ENCODE data around the gene CTDP1. TPM values are rescaled to one million over a fixed set of nuclear protein-coding genes. Genes with fewer than 3 reads are reported as not detected.

Gene CTDP1
- total RNA-seq, 1 experiment from 2014 or later = 22.5 TPM

GRCh38 chr18:79760348-79760747, 80.7 kb downstream of the CTDP1 start:
- DNase-seq (ENCODE audit: low spot score) = no peak
- H3K9me3 ChIP-seq (ENCODE audit: low read depth, low read length, poor library complexity, severe bottlenecking) = no peaks in the 10 kb centered on the region
- H3K36me3 ChIP-seq (ENCODE audit: insufficient read depth, low read length, poor library complexity, severe bottlenecking) = no peaks in the 10 kb centered on the region
- no peak overlapping the region for H3K4me3 ChIP-seq (ENCODE audit: low read depth, low read length, poor library complexity, severe bottlenecking)
- ChIA-PET CTCF (no interaction called here), POLR2A (ENCODE audit: low non-redundant PET) (no interaction called here)
- BruUV-seq (replicated peaks) = no TSS peak
- no peak for TF ChIP-seq EZH2 (IDR thresholded peaks at IDR 0.05; ENCODE audit: borderline replicate concordance, low read depth, low read length, poor library complexity, severe bottlenecking)
- TF ChIP-seq CTCF (conservative IDR thresholded peaks at IDR 0.05; ENCODE audit: low read depth, low read length) = no peak
- intact Hi-C loops (cut with micrococcal nuclease; ENCODE audit: unreplicated experiment) = no loop called here
- no peaks in the 10 kb centered on the region for H3K27me3 ChIP-seq (replicated peaks; ENCODE audit: insufficient read depth, low read depth, low read length, poor library complexity)
- no peak overlapping the region for H3K27ac ChIP-seq (ENCODE audit: low read depth, low read length, poor library complexity, severe bottlenecking)
- no peaks in the 10 kb centered on the region for H3K4me1 ChIP-seq (ENCODE audit: insufficient read depth, low read length, poor library complexity, severe bottlenecking)

- CTCF ChIA-PET = no interaction called here
- Histone ChIP-seq H3K36me3 (ENCODE audit: insufficient read depth, low read length, poor library complexity, severe bottlenecking) (no peaks in the 10 kb centered on the region), H3K27me3 (replicated peaks; ENCODE audit: insufficient read depth, low read depth, low read length, poor library complexity) (no peaks in the 10 kb centered on the region), H3K4me3 (ENCODE audit: low read depth, low read length, poor library complexity, severe bottlenecking) (no peak overlapping the region), H3K27ac (ENCODE audit: low read depth, low read length, poor library complexity, severe bottlenecking) (no peak overlapping the region), H3K4me1 (ENCODE audit: insufficient read depth, low read length, poor library complexity, severe bottlenecking) (no peaks in the 10 kb centered on the region), H3K9me3 (ENCODE audit: low read depth, low read length, poor library complexity, severe bottlenecking) (no peaks in the 10 kb centered on the region)
- POLR2A ChIA-PET (ENCODE audit: low non-redundant PET) = no interaction called here
- no peak for DNase-seq (ENCODE audit: low spot score)
- intact Hi-C loops (cut with micrococcal nuclease; ENCODE audit: unreplicated experiment) = no loop called here
- TF ChIP-seq CTCF (conservative IDR thresholded peaks at IDR 0.05; ENCODE audit: low read depth, low read length) (no peak), EZH2 (IDR thresholded peaks at IDR 0.05; ENCODE audit: borderline replicate concordance, low read depth, low read length, poor library complexity, severe bottlenecking) (no peak)
- no TSS peak for BruUV-seq (replicated peaks)
Measured at GRCh38 chr18:79760881-79761280, 81.3 kb downstream of the CTDP1 start.

- POLR2A ChIA-PET (ENCODE audit: low non-redundant PET) = no interaction called here
- no peak overlapping the region for H3K4me3 ChIP-seq (ENCODE audit: low read depth, low read length, poor library complexity, severe bottlenecking)
- peaks cover 6% of the 10 kb centered on the region for H3K9me3 ChIP-seq (ENCODE audit: low read depth, low read length, poor library complexity, severe bottlenecking)
- peaks cover 7% of the 10 kb centered on the region for H3K27me3 ChIP-seq (replicated peaks; ENCODE audit: insufficient read depth, low read depth, low read length, poor library complexity)
- no TSS peak for BruUV-seq (replicated peaks)
- intact Hi-C loops (cut with micrococcal nuclease; ENCODE audit: unreplicated experiment) = no loop called here
- CTCF ChIA-PET = no interaction called here
- TF ChIP-seq EZH2 (IDR thresholded peaks at IDR 0.05; ENCODE audit: borderline replicate concordance, low read depth, low read length, poor library complexity, severe bottlenecking) (no peak), CTCF (conservative IDR thresholded peaks at IDR 0.05; ENCODE audit: low read depth, low read length) (no peak)
- no peak overlapping the region for H3K27ac ChIP-seq (ENCODE audit: low read depth, low read length, poor library complexity, severe bottlenecking)
- H3K4me1 ChIP-seq (ENCODE audit: insufficient read depth, low read length, poor library complexity, severe bottlenecking) = no peaks in the 10 kb centered on the region
- no peak for DNase-seq (ENCODE audit: low spot score)
- no peaks in the 10 kb centered on the region for H3K36me3 ChIP-seq (ENCODE audit: insufficient read depth, low read length, poor library complexity, severe bottlenecking)
Measured at GRCh38 chr18:79763407-79763806, 83.8 kb downstream of the CTDP1 start.

Measured in A673 (cell line).